ENCODE measurements around the gene HYI.

GRCh38 chr1:43405219-43405875, 48.4 kb downstream of the HYI start:
- TF ChIP-seq CTCF (IDR thresholded peaks at IDR 0.05) = no peak
- TF ChIP-seq MAX (IDR thresholded peaks at IDR 0.05; ENCODE audit: low read depth) = no peak
- TF ChIP-seq NRF1 (IDR thresholded peaks at IDR 0.05; ENCODE audit: low read depth, low read length) = no peak
- TF ChIP-seq FOXM1 (IDR thresholded peaks at IDR 0.05; ENCODE audit: low read depth) = no peak
- TF ChIP-seq POLR2AphosphoS5 (IDR thresholded peaks at IDR 0.05; ENCODE audit: low read depth, low read length) = no peak
- no peak for TF ChIP-seq ZBTB33 (IDR thresholded peaks at IDR 0.05; ENCODE audit: borderline replicate concordance, low read depth)
- TF ChIP-seq GABPA (IDR thresholded peaks at IDR 0.05; ENCODE audit: low read depth) = no peak
- TF ChIP-seq YY1 (IDR thresholded peaks at IDR 0.05; ENCODE audit: low read depth) = no peak

All from SK-N-SH (cell line).